Astrocyte of the cerebellum (primary cell): Measurements from ENCODE around the gene MYO7B.
A peak's percentile ranks its signal among the peaks of the same experiment; 100 is the strongest.

ENCODE experiments used
- DNase-seq: peaks from one replicate; pipeline ENCODE4 v3.0.0-alpha.2; 2011; ENCODE audit warnings: low read depth
- H3K4me3 ChIP-seq: 2 replicates; pipeline ENCODE4 v1.5.1; 2011; ENCODE audit warnings: mild to moderate bottlenecking, low read depth, low read length, moderate library complexity
- CTCF ChIP-seq: IDR thresholded peaks from 2 replicates; pipeline ENCODE4 v1.5.1; 2012; ENCODE audit warnings: low read length, low read depth, moderate library complexity, mild to moderate bottlenecking; ENCODE audit errors: missing control alignments
- in situ Hi-C: cut with HindIII; loops from 2 replicates; pipeline ENCODE4 v1.10.0; 2017; ENCODE audit warnings: low sequenced_read_pairs

MYO7B gene

GRCh38 chr2:127590386-127591190 is 55.1 kb downstream of the MYO7B start:
- no peak for DNase-seq
- H3K4me3 ChIP-seq, result no peak overlapping the region
- in situ Hi-C loops, result no loop called here
- TF ChIP-seq CTCF, result no peak

- no peak overlapping the region for H3K4me3 ChIP-seq
- peak; percentile 8 for DNase-seq
- TF ChIP-seq CTCF, result peak; percentile 96
- in situ Hi-C loops, result no loop called here
Measured at GRCh38 chr2:127591221-127591923, 55.9 kb downstream of the MYO7B start.

GRCh38 chr2:127592761-127593227 is 57.3 kb downstream of the MYO7B start:
- DNase-seq, result no peak
- H3K4me3 ChIP-seq, result no peak overlapping the region
- in situ Hi-C loops, result no loop called here
- TF ChIP-seq CTCF, result no peak

- in situ Hi-C loops, result no loop called here
- H3K4me3 ChIP-seq, result no peak overlapping the region
- DNase-seq, result no peak
- no peak for TF ChIP-seq CTCF
Measured at GRCh38 chr2:127593228-127594115, 58.0 kb downstream of the MYO7B start.

- in situ Hi-C loops, result no loop called here
- TF ChIP-seq CTCF, result no peak
- no peak overlapping the region for H3K4me3 ChIP-seq
- no peak for DNase-seq
Measured at GRCh38 chr2:127594116-127594591, 58.7 kb downstream of the MYO7B start.
